Measurements from ENCODE around the gene NEUROG2.
"Not testable (repeated sequence)": the region's sequence is repeated elsewhere in the genome, so short reads cannot be mapped to it uniquely, and the experiment has no call there.

NEUROG2 gene

GRCh38 chr4:112516066-112516470 lies at the start of gene NEUROG2:
TSS of gene NEUROG2 (minus strand) at chr4:112516180. CDS start at chr4:112515475, 705 bp downstream.
- no peak for DNase-seq

GRCh38 chr4:112564706-112565270 lies 48.8 kb upstream of the NEUROG2 start:
- DNase-seq, result no peak

GRCh38 chr4:112563431-112564200 lies 47.6 kb upstream of the NEUROG2 start:
- DNase-seq, result no peak

- no peak for DNase-seq
Observed at GRCh38 chr4:112562254-112562879, 46.4 kb upstream of the NEUROG2 start.

GRCh38 chr4:112560084-112560483 lies 44.1 kb upstream of the NEUROG2 start:
- DNase-seq, result no peak

GRCh38 chr4:112559053-112559452 lies 43.1 kb upstream of the NEUROG2 start:
- no peak for DNase-seq

- no peak for DNase-seq
Observed at GRCh38 chr4:112557676-112558411, 41.9 kb upstream of the NEUROG2 start.

GRCh38 chr4:112554271-112554670 lies 38.3 kb upstream of the NEUROG2 start:
- not testable (repeated sequence) for DNase-seq

- no peak for DNase-seq
Observed at GRCh38 chr4:112552668-112553067, 36.7 kb upstream of the NEUROG2 start.

- DNase-seq, result no peak
Observed at GRCh38 chr4:112550728-112551127, 34.7 kb upstream of the NEUROG2 start.

GRCh38 chr4:112546476-112546875 lies 30.5 kb upstream of the NEUROG2 start:
- DNase-seq, result no peak

- DNase-seq, result no peak
Observed at GRCh38 chr4:112545346-112545745, 29.4 kb upstream of the NEUROG2 start.

- no peak for DNase-seq
Observed at GRCh38 chr4:112540695-112541094, 24.7 kb upstream of the NEUROG2 start.

GRCh38 chr4:112536123-112536522 lies 20.1 kb upstream of the NEUROG2 start:
- DNase-seq, result no peak

- no peak for DNase-seq
Observed at GRCh38 chr4:112532267-112532666, 16.3 kb upstream of the NEUROG2 start.

GRCh38 chr4:112531146-112531545 lies 15.2 kb upstream of the NEUROG2 start:
- no peak for DNase-seq

- no peak for DNase-seq
Observed at GRCh38 chr4:112526061-112526460, 10.1 kb upstream of the NEUROG2 start.

- DNase-seq, result peak; percentile 79
Observed at GRCh38 chr4:112523764-112524505, 8.0 kb upstream of the NEUROG2 start.

GRCh38 chr4:112523008-112523721 lies 7.2 kb upstream of the NEUROG2 start:
- peak; percentile 44 for DNase-seq

GRCh38 chr4:112522431-112522830 lies 6.5 kb upstream of the NEUROG2 start:
- DNase-seq, result not testable (repeated sequence)

GRCh38 chr4:112521123-112522023 lies 5.4 kb upstream of the NEUROG2 start:
- DNase-seq, result no peak
